ENCODE results near the gene QSER1.

QSER1 gene

DNA sequence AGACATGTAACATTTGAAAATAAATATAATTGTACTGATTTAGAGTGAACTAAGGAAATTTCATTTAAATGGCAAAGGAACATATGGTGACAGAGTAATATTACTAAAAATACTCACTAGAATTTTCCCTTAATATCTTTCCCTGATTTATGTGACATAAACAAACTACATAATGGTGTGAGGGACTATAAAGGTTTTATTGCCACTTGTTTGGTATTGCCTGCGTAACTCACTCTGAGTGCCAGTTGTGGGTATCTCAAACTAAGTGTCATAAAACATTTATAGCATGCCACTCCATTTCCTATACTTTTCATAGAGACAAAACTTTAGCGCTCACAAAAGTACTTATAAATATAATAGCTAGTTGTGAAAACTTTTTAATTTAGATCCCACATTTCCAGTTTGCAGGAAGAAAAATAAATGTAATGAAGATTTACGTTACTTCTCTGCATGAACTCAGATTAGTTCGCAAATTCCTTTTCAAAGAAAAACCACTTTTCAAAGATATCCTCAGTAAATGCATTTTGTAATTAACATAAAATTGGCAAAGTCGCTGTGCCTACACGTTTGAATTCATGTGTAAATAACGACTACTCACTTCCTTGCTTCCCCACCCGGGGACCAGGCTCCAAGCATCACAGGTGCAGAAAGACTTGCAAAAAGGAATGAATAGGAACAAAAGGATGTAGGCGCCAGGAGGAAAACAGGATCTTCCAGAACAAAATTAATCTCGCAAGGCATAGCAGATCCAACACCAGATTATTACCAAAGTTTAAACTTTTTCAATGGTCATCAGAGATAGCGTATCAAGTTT is 1.6 kb upstream of the QSER1 start:
- no peak for DNase-seq (ENCODE audit: low read depth in 2 of 2)

GRCh38 chr11:32891657-32892354 is 805 bp upstream of the QSER1 start:
- no peak for DNase-seq (ENCODE audit: low read depth in 2 of 2)

- no peak for DNase-seq (ENCODE audit: low read depth in 2 of 2)
These were observed 407 bp downstream of the QSER1 start for GRCh38 chr11:32893093-32893342.

DNA sequence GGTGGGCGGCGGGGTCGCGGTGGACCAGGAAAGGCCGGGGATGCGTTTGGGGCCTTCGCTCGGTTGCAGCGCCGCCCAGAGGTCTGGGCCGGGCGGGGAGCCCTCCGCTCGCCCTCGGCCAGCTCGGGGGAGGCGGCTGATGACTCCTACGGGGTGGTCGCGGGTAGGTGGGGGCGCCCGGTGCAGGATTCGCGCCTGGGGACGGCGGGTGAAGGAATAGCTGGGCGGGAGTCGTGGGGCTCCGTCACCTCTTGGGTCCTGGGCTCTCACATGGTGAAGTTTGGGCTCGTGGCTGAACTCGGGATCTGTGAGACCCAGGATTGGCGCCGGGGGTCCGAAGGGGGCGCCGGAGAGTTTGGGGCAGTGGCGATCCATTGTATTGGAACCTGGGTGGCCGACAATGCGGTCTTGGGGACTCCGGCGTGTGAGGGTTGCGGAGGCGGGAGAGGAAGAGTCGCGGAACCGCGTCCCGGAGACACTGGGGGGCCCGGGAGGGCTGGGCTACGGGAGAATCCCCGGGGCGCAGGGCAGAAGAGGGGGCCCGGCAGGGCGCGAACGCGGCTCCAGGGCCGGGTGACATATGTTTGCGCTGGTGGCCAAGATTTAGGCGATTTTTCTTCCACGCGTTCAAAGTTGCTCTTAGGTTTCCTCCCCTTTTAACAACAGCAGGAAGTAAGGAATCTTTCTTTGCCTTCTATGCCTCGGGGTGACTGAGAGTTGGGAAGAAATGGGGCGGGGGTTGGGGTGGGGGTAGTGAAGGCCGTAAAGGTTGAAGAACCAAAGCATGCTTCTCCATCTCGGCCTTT is 935 bp downstream of the QSER1 start:
- DNase-seq (ENCODE audit: low read depth in 2 of 2), result no peak

- peak; percentile 40 to 44 for DNase-seq (ENCODE audit: low read depth in 2 of 2)
These were observed 1.7 kb downstream of the QSER1 start for GRCh38 chr11:32894149-32894827.

DNA sequence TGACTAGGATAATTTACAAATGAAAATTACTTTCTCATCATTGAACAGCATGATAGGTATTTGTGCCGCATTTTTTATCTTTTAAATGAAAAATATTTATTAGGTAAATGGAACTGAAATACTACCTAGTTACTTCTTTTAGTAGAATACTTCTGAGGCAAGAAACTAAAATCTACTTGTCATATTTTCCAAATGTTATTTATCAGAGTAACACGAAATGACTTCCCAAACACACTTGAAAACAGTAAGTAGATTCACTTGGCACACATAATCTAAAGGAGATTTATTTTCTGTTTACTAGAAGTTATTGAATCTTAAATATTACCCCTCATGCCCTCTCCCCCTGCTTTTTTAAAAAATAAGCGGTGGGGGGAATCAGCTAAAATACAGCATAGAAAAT is 2.3 kb downstream of the QSER1 start:
- DNase-seq (ENCODE audit: low read depth in 2 of 2), result no peak

- no peak for DNase-seq (ENCODE audit: low read depth in 2 of 2)
These were observed 2.9 kb downstream of the QSER1 start for GRCh38 chr11:32895471-32895870.

GRCh38 chr11:32897103-32897502 is 4.5 kb downstream of the QSER1 start:
- no peak for DNase-seq (ENCODE audit: low read depth in 2 of 2)

- DNase-seq (ENCODE audit: low read depth in 2 of 2), result no peak
These were observed 6.8 kb downstream of the QSER1 start for GRCh38 chr11:32899438-32899837.

DNA sequence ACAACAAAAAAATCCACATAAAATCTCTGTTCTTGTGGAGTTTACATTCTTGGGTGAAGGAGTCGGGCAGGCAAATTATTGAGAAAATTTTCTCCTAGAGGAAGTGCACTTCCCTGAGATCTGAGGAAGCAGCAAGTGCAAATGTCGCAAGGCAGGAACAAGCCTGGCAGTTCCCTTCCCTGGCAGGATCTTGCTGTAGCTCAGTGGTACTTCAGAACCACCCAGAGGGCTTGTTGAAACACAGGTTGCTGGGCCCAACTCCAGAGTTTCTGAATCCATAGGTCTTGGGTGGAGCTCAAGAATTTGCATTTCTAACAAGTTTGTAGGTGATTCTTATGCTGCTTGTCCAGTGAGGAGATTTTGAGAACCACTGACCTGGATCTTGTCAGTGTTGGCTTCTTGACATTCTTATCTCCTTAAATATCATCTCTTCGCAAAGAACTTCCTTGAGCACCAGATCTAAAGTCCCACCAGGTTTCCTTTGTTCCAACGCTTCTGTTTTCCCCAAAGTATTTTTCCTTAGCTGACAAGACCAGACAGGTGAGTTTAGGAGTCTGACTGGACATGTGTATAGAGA is 9.6 kb downstream of the QSER1 start:
- DNase-seq (ENCODE audit: low read depth in 2 of 2), result no peak

DNA sequence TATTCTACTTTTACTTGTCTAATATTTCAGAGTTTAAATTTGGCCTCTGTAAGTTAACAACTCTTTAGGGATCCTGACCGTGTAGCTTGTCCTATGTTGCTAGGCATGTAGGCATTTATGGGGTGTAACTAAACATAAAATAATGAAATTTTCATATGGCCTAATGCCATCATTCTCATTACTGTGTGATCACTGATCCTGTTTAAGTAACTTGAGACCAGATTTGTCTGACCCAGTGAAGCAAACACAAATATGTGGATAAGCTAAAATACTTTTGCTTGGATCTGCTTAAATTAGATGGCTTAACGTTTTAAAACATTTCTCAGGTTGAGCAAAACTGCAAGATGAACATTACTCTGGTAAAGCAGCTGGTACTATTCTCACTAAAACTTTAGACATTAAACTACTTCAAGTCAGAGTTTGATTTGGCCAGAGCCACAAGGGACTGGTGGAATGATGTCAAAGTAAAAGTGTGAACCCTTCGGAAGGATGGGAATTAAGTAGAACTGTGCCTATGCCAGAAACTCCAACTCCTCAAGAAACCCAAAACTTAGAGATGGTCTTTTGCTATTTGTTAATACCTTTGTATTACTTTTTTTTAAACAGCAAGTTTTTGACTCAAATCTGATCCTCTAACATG is 12.5 kb downstream of the QSER1 start:
- no peak for DNase-seq (ENCODE audit: low read depth in 2 of 2)

- DNase-seq (ENCODE audit: low read depth in 2 of 2), result no peak
These were observed 16.0 kb downstream of the QSER1 start for GRCh38 chr11:32908619-32909018.

- no peak for DNase-seq (ENCODE audit: low read depth in 2 of 2)
These were observed 18.8 kb downstream of the QSER1 start for GRCh38 chr11:32911413-32911812.

DNA sequence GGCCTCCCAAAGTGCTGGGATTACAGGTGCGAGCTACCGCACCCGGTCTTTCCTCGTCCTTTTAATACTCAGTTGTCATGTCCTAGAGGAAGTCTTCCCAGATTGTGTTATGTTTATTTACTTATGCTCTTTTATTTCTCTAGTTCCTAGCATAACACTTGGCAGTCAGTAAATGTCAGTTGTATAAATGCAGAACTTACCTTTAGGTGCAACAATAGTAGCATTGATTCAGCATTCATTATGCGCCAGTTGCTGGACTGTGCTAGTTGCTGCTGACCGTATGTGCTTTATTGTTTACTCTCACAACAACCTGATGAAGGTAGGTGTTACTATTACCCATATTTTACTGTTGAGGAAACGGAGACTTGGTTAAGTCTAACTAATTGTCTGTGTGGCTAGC is 20.8 kb downstream of the QSER1 start:
- no peak for DNase-seq (ENCODE audit: low read depth in 2 of 2)

DNA sequence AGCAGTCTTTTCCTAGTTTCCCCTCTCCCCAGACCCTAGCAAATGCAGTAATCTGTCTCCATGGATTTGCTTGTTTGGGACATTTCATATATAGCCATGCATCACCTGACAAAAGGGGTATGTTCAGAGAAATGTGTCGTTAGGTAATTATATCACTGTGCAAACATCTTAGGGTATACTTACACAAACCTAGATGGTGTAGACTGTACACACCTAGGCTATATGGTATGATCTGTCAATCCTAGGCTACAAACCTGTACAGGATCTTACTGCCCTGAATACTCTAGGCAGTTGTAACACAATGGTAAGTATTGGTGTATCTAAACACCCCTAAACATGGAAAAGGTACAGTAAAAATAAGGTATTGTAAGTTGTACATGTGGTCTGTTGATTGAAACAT is 23.8 kb downstream of the QSER1 start:
- DNase-seq (ENCODE audit: low read depth in 2 of 2), result no peak

DNA sequence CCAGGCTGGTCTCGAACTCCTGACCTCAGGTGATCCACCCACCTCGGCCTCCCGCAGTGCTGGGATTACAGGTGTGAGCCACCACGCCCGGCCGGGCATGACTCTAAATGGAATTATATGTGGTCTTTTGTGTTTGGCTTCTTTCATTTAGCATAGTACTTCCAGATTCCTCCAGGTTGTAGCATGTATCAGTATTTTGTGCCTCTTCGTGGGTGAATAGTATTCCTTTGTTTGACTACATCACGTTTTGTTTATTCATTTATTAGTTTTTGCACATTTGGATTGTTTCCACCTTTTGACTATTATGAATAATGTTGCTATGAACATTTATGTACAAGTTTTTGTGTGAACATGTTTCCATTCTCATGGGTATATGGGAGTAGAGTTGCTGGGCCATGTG is 24.4 kb downstream of the QSER1 start:
- no peak for DNase-seq (ENCODE audit: low read depth in 2 of 2)

GRCh38 chr11:32918427-32918826 is 25.8 kb downstream of the QSER1 start:
- no peak for DNase-seq (ENCODE audit: low read depth in 2 of 2)

GRCh38 chr11:32919338-32919737 is 26.7 kb downstream of the QSER1 start:
- DNase-seq (ENCODE audit: low read depth in 2 of 2), result no peak

DNA sequence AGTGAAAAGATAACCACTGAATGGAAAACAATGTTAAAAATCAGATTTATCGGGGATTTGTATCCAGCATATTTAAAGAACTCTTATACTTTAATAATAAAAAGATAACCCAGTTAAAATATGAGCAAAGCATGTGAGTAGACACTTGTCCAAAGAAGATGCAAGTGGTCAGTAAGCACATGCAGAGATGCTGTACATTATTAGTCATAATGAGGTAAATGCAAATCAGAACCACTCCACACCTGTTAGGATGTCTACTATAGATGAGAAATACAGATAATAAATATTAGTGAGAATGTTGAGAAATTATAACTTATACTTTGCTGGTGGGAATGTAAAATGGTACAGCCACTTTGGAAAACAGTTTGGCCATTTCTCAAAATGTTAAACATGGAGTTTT is 28.0 kb downstream of the QSER1 start:
- no peak for DNase-seq (ENCODE audit: low read depth in 2 of 2)

DNA sequence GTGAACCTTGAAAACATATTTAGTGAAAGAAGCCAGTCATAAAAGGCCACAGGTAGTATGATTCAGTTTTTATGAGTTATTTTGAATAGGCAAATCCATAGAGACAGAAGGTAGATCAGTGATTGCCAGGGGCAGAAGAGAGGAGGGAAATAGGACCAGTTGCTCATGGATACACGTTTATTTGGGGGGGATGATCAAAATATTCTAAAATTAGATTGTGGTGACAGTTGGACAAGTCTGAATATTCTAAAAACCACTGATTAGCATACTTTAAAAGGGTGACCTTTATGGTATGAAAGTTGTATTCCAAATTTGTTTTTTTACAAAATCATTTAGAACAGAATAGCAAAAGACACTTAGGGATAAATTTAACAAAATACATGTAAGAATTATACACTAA is 28.6 kb downstream of the QSER1 start:
- DNase-seq (ENCODE audit: low read depth in 2 of 2), result no peak

DNA sequence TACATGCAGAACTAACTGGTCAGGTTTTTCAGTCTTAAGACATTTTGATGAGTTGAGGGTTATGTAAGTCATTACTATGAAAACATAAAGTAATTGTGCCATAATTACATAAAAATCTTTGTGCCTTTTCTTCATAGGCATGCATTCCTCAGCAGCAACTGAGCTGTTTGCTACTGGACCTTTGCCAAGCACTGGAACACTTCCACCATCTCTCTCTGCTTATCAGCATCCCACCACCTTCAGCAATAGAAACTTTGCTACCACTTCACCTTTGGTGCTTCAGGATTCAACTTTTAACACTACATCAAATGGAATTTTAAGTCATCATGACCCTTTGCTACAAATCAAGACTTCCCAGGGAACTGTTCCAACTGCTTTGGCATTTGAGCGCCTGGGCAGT is 39.0 kb downstream of the QSER1 start:
- no peak for DNase-seq (ENCODE audit: low read depth in 2 of 2)

Data from fibroblast of skin of left quadriceps (primary cell).